Choroid plexus epithelial cell (primary cell): Measurements from ENCODE around the gene HIBCH.

Source experiments
- DNase-seq: peaks from one replicate; pipeline ENCODE4 v3.0.0-alpha.2; 2010; ENCODE audit warnings: low read depth
- H3K4me3 ChIP-seq: 2 replicates; pipeline ENCODE4 v1.5.1; 2011; ENCODE audit warnings: low read depth, mild to moderate bottlenecking, control low read depth, low read length, moderate library complexity
- CTCF ChIP-seq: conservative IDR thresholded peaks from 2 replicates; pipeline ENCODE4 v1.5.1; 2011; ENCODE audit warnings: low read depth, mild to moderate bottlenecking, control low read depth, inconsistent platforms, low read length, moderate library complexity

Gene HIBCH

GRCh38 chr2:190352668-190353536, 33.3 kb upstream of the HIBCH start:
- no peak overlapping the region for H3K4me3 ChIP-seq
- no peak for DNase-seq
- TF ChIP-seq CTCF: no peak

- no peak overlapping the region for H3K4me3 ChIP-seq
- TF ChIP-seq CTCF: no peak
- no peak for DNase-seq
Observed at GRCh38 chr2:190351955-190352354, 32.3 kb upstream of the HIBCH start.

- DNase-seq: no peak
- no peak for TF ChIP-seq CTCF
- no peak overlapping the region for H3K4me3 ChIP-seq
Observed at GRCh38 chr2:190350371-190350770, 30.7 kb upstream of the HIBCH start.

- DNase-seq: peak; percentile 23
- peak; percentile 39 for TF ChIP-seq CTCF
- peak overlapping the region; percentile 72 for H3K4me3 ChIP-seq
Observed at GRCh38 chr2:190344276-190344827, 24.7 kb upstream of the HIBCH start.

- H3K4me3 ChIP-seq: peak within 1 kb of the TSS; percentile 72
- DNase-seq: peak; percentile 45
- no peak for TF ChIP-seq CTCF
Observed at GRCh38 chr2:190343536-190344275, 24.1 kb upstream of the HIBCH start, which contains the start of gene INPP1. INPP1 (plus strand) TSS chr2:190343589; CDS start chr2:190360103, 16,514 bp downstream.

- peak overlapping the region; percentile 72 for H3K4me3 ChIP-seq
- TF ChIP-seq CTCF: no peak
- DNase-seq: peak; percentile 44
Observed at GRCh38 chr2:190343089-190343535, 23.5 kb upstream of the HIBCH start.
